HEK293 (cell line): ENCODE measurements around the gene LINGO1.

Experiments used
- YY1 ChIP-seq: fragments of 450-650 bp; formaldehyde crosslinking; IDR thresholded peaks from 2 replicates; pipeline ENCODE4 v1.5.1; 2018; ENCODE audit warnings: missing biosample characterization, missing genetic modification characterization
- ZNF16 ChIP-seq: fragments of 450-650 bp; formaldehyde crosslinking; IDR thresholded peaks from 2 replicates; pipeline ENCODE4 v1.5.1; 2016; ENCODE audit warnings: low read depth, missing biosample characterization, missing genetic modification characterization
- ZNF174 ChIP-seq: fragments of 450-650 bp; formaldehyde crosslinking; IDR thresholded peaks from 2 replicates; pipeline ENCODE4 v1.5.0; 2017; ENCODE audit warnings: missing biosample characterization, mild to moderate bottlenecking, missing genetic modification characterization
- ZNF24 ChIP-seq: fragments of 450-650 bp; formaldehyde crosslinking; IDR thresholded peaks from 2 replicates; pipeline ENCODE4 v1.5.1; 2016; ENCODE audit warnings: missing biosample characterization, missing genetic modification characterization

DNA sequence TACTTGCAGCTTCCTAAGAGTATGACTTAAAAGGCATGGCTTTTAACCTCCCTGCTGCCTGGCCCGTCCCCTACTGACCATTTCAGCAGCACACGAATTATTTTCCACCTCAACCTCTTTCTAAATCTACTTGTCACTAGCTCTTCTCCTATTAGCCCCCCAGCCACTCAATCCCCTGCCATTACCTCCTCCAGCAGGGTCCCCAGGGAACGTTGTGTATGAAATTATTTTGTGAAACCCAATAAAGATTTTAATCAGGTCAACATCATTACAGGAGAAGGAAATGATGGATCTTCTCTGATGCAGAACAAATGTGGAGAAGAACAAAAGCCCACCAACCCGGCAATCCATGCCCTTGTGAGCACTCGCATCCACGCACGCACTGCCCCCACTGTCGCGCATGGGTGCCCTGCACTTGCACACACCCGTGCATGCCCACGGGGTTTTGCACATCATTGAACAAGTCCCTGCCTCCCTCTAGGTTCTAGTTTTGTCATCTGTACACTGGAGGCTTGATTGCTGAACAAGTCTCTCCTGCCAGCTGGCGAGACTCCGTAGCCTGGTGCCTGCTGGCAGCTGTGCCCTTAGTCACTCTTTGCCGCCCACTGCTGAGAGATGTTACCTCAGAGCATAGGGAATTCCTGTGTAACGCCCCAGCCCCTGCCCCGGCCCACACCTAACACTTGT, 51.6 kb downstream of the LINGO1 start:
- TF ChIP-seq ZNF174 (tag by site-specific recombination) = no peak
- no peak for TF ChIP-seq YY1 (tag by site-specific recombination)
- TF ChIP-seq ZNF16 = no peak
- no peak for TF ChIP-seq ZNF24
